Liver (tissue), 9 donors: Measurements from ENCODE around the gene DHX57. TPM values are rescaled to one million over a fixed set of nuclear protein-coding genes. Genes with fewer than 3 reads are reported as not detected.

ENCODE experiments used
- DNase-seq: peaks from one replicate; pipeline ENCODE4 v3.0.0-alpha.2; 2017; ENCODE audit warnings: low spot score
- H3K27ac ChIP-seq, 2 donors: one replicate each; pipeline ENCODE4 v1.7.0; 2013; ENCODE audit warnings: inconsistent platforms in 2 of 2, low read length in 2 of 2, control low read depth in 1 of 2, low read depth in 1 of 2, mild to moderate bottlenecking in 1 of 2
- H3K27me3 ChIP-seq, 4 donors: one replicate each; pipeline versions ENCODE4 v1.6.1 to v1.7.0; 2013; ENCODE audit warnings: low read length in 3 of 4, inconsistent platforms in 1 of 4, mild to moderate bottlenecking in 1 of 4, moderate library complexity in 1 of 4; ENCODE audit not compliant: control insufficient read depth in 4 of 4, insufficient read depth in 4 of 4
- H3K36me3 ChIP-seq, 4 donors: one replicate each; pipeline versions ENCODE4 v1.6.1 to v1.7.0; 2013; ENCODE audit warnings: low read length in 3 of 4, mild to moderate bottlenecking in 3 of 4, low read depth in 1 of 4, moderate library complexity in 1 of 4; ENCODE audit not compliant: control insufficient read depth in 4 of 4, insufficient read depth in 3 of 4
- H3K4me1 ChIP-seq, 4 donors: one replicate each; pipeline versions ENCODE4 v1.6.1 to v1.7.0; 2013; ENCODE audit warnings: low read length in 3 of 4, mild to moderate bottlenecking in 3 of 4, moderate library complexity in 1 of 4; ENCODE audit not compliant: control insufficient read depth in 4 of 4, insufficient read depth in 4 of 4
- H3K4me3 ChIP-seq, 3 donors: one replicate each; pipeline versions ENCODE4 v1.6.1 to v1.7.0; 2013; ENCODE audit warnings: low read length in 3 of 3, control low read depth in 1 of 3, low read depth in 1 of 3, mild to moderate bottlenecking in 1 of 3
- H3K9ac ChIP-seq, 2 donors: one replicate each; pipeline ENCODE4 v1.7.0; 2013; ENCODE audit warnings: low read length in 2 of 2, mild to moderate bottlenecking in 2 of 2, moderate library complexity in 2 of 2, control low read depth in 1 of 2, low read depth in 1 of 2
- H3K9me3 ChIP-seq, 4 donors: one replicate each; pipeline versions ENCODE4 v1.6.1 to v1.7.0; 2013; ENCODE audit warnings: low read length in 3 of 4; ENCODE audit not compliant: control insufficient read depth in 4 of 4
- ATF3 ChIP-seq: IDR thresholded peaks from 2 replicates; pipeline ENCODE4 v1.6.1; 2016; ENCODE audit warnings: antibody characterized with exemption
- EGR1 ChIP-seq, 2 donors: IDR thresholded peaks; 2 replicates each; pipeline ENCODE4 v1.6.1; 2016 to 2018; ENCODE audit warnings: antibody characterized with exemption in 2 of 2, low read depth in 2 of 2
- FOXA1 ChIP-seq: IDR thresholded peaks from 2 replicates; pipeline ENCODE4 v1.6.1; 2016; ENCODE audit warnings: antibody characterized with exemption
- FOXA2 ChIP-seq: IDR thresholded peaks from 2 replicates; pipeline ENCODE4 v1.6.1; 2016; ENCODE audit warnings: antibody characterized with exemption
- GABPA ChIP-seq, 2 donors: IDR thresholded peaks in 1 of 2; conservative IDR thresholded peaks in 1 of 2; 2 replicates each; pipeline ENCODE4 v1.6.1; 2016; ENCODE audit warnings: antibody characterized with exemption in 2 of 2, mild to moderate bottlenecking in 1 of 2, moderate library complexity in 1 of 2
- HNF4A ChIP-seq, 2 donors: conservative IDR thresholded peaks; 2 replicates each; pipeline ENCODE4 v1.6.1; 2016; ENCODE audit warnings: antibody characterized with exemption in 2 of 2, mild to moderate bottlenecking in 2 of 2
- HNF4G ChIP-seq: IDR thresholded peaks from 2 replicates; pipeline ENCODE4 v1.6.1; 2016; ENCODE audit warnings: antibody characterized with exemption
- JUND ChIP-seq, 2 donors: IDR thresholded peaks; 2 replicates each; pipeline ENCODE4 v1.6.1; 2016; ENCODE audit warnings: antibody characterized with exemption in 2 of 2
- MAX ChIP-seq: IDR thresholded peaks from 2 replicates; pipeline ENCODE4 v1.6.1; 2016; ENCODE audit warnings: antibody characterized with exemption
- NR2F2 ChIP-seq: IDR thresholded peaks from 2 replicates; pipeline ENCODE4 v1.6.1; 2016; ENCODE audit warnings: antibody characterized with exemption
- RAD21 ChIP-seq, 2 donors: IDR thresholded peaks; 2 replicates each; pipeline ENCODE4 v1.6.1; 2016; ENCODE audit warnings: antibody characterized with exemption in 2 of 2, mild to moderate bottlenecking in 2 of 2
- RXRA ChIP-seq, 2 donors: IDR thresholded peaks; 2 replicates each; pipeline ENCODE4 v1.6.1; 2017 to 2018; ENCODE audit warnings: antibody characterized with exemption in 2 of 2, mild to moderate bottlenecking in 1 of 2
- SP1 ChIP-seq: IDR thresholded peaks from 2 replicates; pipeline ENCODE4 v1.6.1; 2018; ENCODE audit warnings: antibody characterized with exemption, mild to moderate bottlenecking
- TAF1 ChIP-seq: conservative IDR thresholded peaks from 2 replicates; pipeline ENCODE4 v1.6.1; 2016; ENCODE audit warnings: antibody characterized with exemption, mild to moderate bottlenecking
- YY1 ChIP-seq: IDR thresholded peaks from 2 replicates; pipeline ENCODE4 v1.6.1; 2016; ENCODE audit warnings: antibody characterized with exemption, mild to moderate bottlenecking
- ZBTB33 ChIP-seq: IDR thresholded peaks from 2 replicates; pipeline ENCODE4 v1.6.1; 2016; ENCODE audit warnings: antibody characterized with exemption
- WGBS: extraction: QIAGEN DNeasy Blood & Tissue Kit; methylation state at CpG from one replicate; pipeline ENCODE4 v1.1.7; 2013; 5-methylcytosine and 5-hydroxymethylcytosine counted together
- polyA plus RNA-seq, 2 donors: library from polyadenylated mRNA; stranded (reverse) in 1 of 2; unstranded in 1 of 2; fragments of 200-250 nt in 1 of 2; fragments of >200 nt in 1 of 2; fragmentation: Nextera tagmentation in 1 of 2; extraction: Ambion mirVana in 1 of 2; gene quantifications; one replicate each; pipeline versions ENCODE4 v1.2.1 to v1.2.3, GENCODE V29; 2013 to 2015
- total RNA-seq, 2 donors: library from RNA; depleted of rRNA; stranded (reverse); fragments of >200 nt; gene quantifications; one replicate each; pipeline ENCODE4 v1.2.3, GENCODE V29; 2014
- TF ChIP-seq, protein P1 (sequence below): IDR thresholded peaks from 2 replicates; pipeline ENCODE4 v1.6.1; 2016; ENCODE audit warnings: antibody characterized with exemption, mild to moderate bottlenecking
- TF ChIP-seq, protein P2 (sequence below): fragments of 150-350 bp; IDR thresholded peaks from 2 replicates; pipeline ENCODE4 v1.5.1; 2017; ENCODE audit warnings: improper control_type of control experiment, low read depth, low read length; ENCODE audit not compliant: missing input control
- donor health status: healthy.
- donor health status: healthy.
- donor health status: healthy.
- donor health status: healthy.
- donor health status: healthy.

DHX57 gene
- total and polyA plus RNA-seq, 4 donors = 2.8 to 8.7 (median 5.4) TPM

DNA sequence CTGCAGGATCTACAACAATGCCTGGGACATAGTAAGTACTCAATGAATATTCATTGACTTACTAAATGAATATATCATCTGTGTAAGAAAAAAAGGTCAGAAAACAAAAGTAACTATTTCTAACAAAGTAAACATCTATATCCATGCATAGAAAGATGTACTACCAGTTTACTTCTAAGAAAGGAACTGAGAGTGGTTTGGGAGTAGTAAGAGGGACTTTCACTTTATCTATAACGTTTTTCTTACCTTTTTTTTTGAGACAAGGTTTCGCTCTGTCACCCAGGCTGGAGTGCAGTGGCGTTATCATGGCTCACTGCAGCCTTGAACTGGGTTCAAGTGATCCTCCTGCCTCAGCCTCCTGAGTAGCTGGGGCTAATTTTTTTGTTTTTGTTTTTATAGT is 25.7 kb downstream of the DHX57 start:
- no peak for TF ChIP-seq NR2F2
- no peak for TF ChIP-seq JUND (IDR thresholded peaks at IDR 0.05)
- TF ChIP-seq MAX = no peak
- TF ChIP-seq RXRA (IDR thresholded peaks at IDR 0.05) = no peak
- TF ChIP-seq SP1 = no peak
- TF ChIP-seq TAF1 = no peak
- TF ChIP-seq EGR1 (IDR thresholded peaks at IDR 0.05; ENCODE audit: low read depth in 2 of 2) = no peak
- no peak for TF ChIP-seq RAD21 (IDR thresholded peaks at IDR 0.05)
- TF ChIP-seq, protein P1, sequence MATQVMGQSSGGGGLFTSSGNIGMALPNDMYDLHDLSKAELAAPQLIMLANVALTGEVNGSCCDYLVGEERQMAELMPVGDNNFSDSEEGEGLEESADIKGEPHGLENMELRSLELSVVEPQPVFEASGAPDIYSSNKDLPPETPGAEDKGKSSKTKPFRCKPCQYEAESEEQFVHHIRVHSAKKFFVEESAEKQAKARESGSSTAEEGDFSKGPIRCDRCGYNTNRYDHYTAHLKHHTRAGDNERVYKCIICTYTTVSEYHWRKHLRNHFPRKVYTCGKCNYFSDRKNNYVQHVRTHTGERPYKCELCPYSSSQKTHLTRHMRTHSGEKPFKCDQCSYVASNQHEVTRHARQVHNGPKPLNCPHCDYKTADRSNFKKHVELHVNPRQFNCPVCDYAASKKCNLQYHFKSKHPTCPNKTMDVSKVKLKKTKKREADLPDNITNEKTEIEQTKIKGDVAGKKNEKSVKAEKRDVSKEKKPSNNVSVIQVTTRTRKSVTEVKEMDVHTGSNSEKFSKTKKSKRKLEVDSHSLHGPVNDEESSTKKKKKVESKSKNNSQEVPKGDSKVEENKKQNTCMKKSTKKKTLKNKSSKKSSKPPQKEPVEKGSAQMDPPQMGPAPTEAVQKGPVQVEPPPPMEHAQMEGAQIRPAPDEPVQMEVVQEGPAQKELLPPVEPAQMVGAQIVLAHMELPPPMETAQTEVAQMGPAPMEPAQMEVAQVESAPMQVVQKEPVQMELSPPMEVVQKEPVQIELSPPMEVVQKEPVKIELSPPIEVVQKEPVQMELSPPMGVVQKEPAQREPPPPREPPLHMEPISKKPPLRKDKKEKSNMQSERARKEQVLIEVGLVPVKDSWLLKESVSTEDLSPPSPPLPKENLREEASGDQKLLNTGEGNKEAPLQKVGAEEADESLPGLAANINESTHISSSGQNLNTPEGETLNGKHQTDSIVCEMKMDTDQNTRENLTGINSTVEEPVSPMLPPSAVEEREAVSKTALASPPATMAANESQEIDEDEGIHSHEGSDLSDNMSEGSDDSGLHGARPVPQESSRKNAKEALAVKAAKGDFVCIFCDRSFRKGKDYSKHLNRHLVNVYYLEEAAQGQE = no peak
- TF ChIP-seq ZBTB33 = no peak
- no peak for TF ChIP-seq ATF3
- no peak for TF ChIP-seq HNF4G
- TF ChIP-seq GABPA (IDR thresholded peaks at IDR 0.05 in 1 of 2, conservative IDR thresholded peaks at IDR 0.05 in 1 of 2) = no peak
- no peak for TF ChIP-seq HNF4A (conservative IDR thresholded peaks at IDR 0.05)
- TF ChIP-seq, protein P2, sequence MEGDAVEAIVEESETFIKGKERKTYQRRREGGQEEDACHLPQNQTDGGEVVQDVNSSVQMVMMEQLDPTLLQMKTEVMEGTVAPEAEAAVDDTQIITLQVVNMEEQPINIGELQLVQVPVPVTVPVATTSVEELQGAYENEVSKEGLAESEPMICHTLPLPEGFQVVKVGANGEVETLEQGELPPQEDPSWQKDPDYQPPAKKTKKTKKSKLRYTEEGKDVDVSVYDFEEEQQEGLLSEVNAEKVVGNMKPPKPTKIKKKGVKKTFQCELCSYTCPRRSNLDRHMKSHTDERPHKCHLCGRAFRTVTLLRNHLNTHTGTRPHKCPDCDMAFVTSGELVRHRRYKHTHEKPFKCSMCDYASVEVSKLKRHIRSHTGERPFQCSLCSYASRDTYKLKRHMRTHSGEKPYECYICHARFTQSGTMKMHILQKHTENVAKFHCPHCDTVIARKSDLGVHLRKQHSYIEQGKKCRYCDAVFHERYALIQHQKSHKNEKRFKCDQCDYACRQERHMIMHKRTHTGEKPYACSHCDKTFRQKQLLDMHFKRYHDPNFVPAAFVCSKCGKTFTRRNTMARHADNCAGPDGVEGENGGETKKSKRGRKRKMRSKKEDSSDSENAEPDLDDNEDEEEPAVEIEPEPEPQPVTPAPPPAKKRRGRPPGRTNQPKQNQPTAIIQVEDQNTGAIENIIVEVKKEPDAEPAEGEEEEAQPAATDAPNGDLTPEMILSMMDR = no peak
- TF ChIP-seq FOXA1 = no peak
- no peak for TF ChIP-seq FOXA2
- TF ChIP-seq YY1 = no peak
- Histone ChIP-seq H3K27me3 (no peaks in the 10 kb centered on the region), H3K4me1 (no peaks in the 10 kb centered on the region), H3K27ac (no peak overlapping the region), H3K9ac (no peak overlapping the region), H3K9me3 (no peaks in the 10 kb centered on the region), H3K36me3 (peaks cover 0 to 22% (median 11%) of the 10 kb centered on the region in 4 donors), H3K4me3 (no peak overlapping the region)
- 88% methylated on average over 3 of the region's 3 CpGs for WGBS
- no peak for DNase-seq
